K562 (cell line): ENCODE results near the gene RACGAP1. TPM values are rescaled to one million over a fixed set of nuclear protein-coding genes. Genes with fewer than 3 reads are reported as not detected.

Source experiments
- BCL6 ChIP-seq: fragments of 250-450 bp; sonication (Bioruptor Pico); IDR thresholded peaks from 2 replicates; pipeline ENCODE4 v1.4.0; 2020
- BCOR ChIP-seq: fragments of 450-650 bp; IDR thresholded peaks from 2 replicates; pipeline ENCODE4 v1.6.1; 2016
- CBX1 ChIP-seq: sonication (generic); IDR thresholded peaks from 2 replicates; pipeline ENCODE4 v1.6.1; 2016; ENCODE audit warnings: antibody characterized with exemption, low read depth, mild to moderate bottlenecking
- ELF4 ChIP-seq: fragments of 450-650 bp; formaldehyde crosslinking; IDR thresholded peaks from 2 replicates; pipeline ENCODE4 v1.4.0; 2022; ENCODE audit warnings: missing genetic modification characterization
- GTF2A2 ChIP-seq: IDR thresholded peaks from 2 replicates; pipeline ENCODE4 v1.6.1; 2016; ENCODE audit warnings: mild to moderate bottlenecking, missing genetic modification characterization, missing compliant biosample characterization
- HSF4 ChIP-seq: fragments of 250-450 bp; sonication (Bioruptor Pico); IDR thresholded peaks from 2 replicates; pipeline ENCODE4 v2.1.2; 2022; ENCODE audit warnings: mild to moderate bottlenecking, moderate library complexity, borderline replicate concordance
- ILF3 ChIP-seq: fragments of 450-650 bp; IDR thresholded peaks from 2 replicates; pipeline ENCODE4 v1.6.1; 2018; ENCODE audit warnings: antibody characterized with exemption, mild to moderate bottlenecking, moderate library complexity, borderline replicate concordance
- KDM2B ChIP-seq: fragments of 250-450 bp; sonication (Bioruptor Pico); IDR thresholded peaks from 2 replicates; pipeline ENCODE4 v1.8.0; 2021; ENCODE audit warnings: mild to moderate bottlenecking, moderate library complexity
- MCM7 ChIP-seq, 2 experiments: fragments of 450-650 bp; IDR thresholded peaks; 2 replicates each; pipeline ENCODE4 v1.6.1; 2016 to 2018
- NR2C1 ChIP-seq, 2 experiments: fragments of 450-650 bp; IDR thresholded peaks; 2 replicates each; pipeline ENCODE4 v1.6.1; 2017; ENCODE audit warnings: mild to moderate bottlenecking in 2 of 2, antibody characterized with exemption in 1 of 2, inconsistent platforms in 1 of 2, missing compliant biosample characterization in 1 of 2, missing genetic modification characterization in 1 of 2
- PHF20 ChIP-seq: fragments of 450-650 bp; IDR thresholded peaks from 2 replicates; pipeline ENCODE4 v1.6.1; 2018; ENCODE audit not compliant: partially characterized antibody
- RB1 ChIP-seq: fragments of 450-650 bp; IDR thresholded peaks from 2 replicates; pipeline ENCODE4 v1.6.1; 2017; ENCODE audit warnings: low read depth, mild to moderate bottlenecking
- RBM14 ChIP-seq: fragments of 200-400 bp; formaldehyde crosslinking; IDR thresholded peaks from 2 replicates; pipeline ENCODE4 v1.6.1; 2018; ENCODE audit warnings: low read depth, mild to moderate bottlenecking, low read length, moderate library complexity, borderline replicate concordance; ENCODE audit not compliant: insufficient read depth
- SMAD3 ChIP-seq: fragments of 450-650 bp; formaldehyde crosslinking; conservative IDR thresholded peaks from 2 replicates; pipeline ENCODE4 v1.4.0; 2020; ENCODE audit warnings: mild to moderate bottlenecking
- STAT6 ChIP-seq: sonication (generic); formaldehyde crosslinking; IDR thresholded peaks from 2 replicates; pipeline ENCODE4 v1.8.1; 2023; ENCODE audit warnings: mild to moderate bottlenecking, missing genetic modification reagents
- TEAD4 ChIP-seq, 2 experiments: sonication (generic) in 1 of 2; formaldehyde crosslinking in 1 of 2; IDR thresholded peaks; 2 replicates each; pipeline versions ENCODE4 v1.6.1 to v1.8.0; 2012 to 2022; ENCODE audit warnings: borderline replicate concordance in 1 of 2, inconsistent platforms in 1 of 2, low read length in 1 of 2, mild to moderate bottlenecking in 1 of 2, missing genetic modification reagents in 1 of 2
- U2AF1 ChIP-seq: fragments of 200-400 bp; formaldehyde crosslinking; optimal IDR thresholded peaks from 2 replicates; pipeline ENCODE3; 2017; ENCODE audit warnings: mild to moderate bottlenecking, low read depth, low read length, moderate library complexity
- ZNF384 ChIP-seq: IDR thresholded peaks from 2 replicates; pipeline ENCODE4 v1.6.1; 2012; ENCODE audit warnings: low read depth, low read length, improper control_type of control experiment
- ZNF41 ChIP-seq: fragments of 250-450 bp; sonication (Bioruptor Pico); conservative IDR thresholded peaks from 2 replicates; pipeline ENCODE4 v1.4.0; 2020; ENCODE audit warnings: mild to moderate bottlenecking
- ZNF77 ChIP-seq: fragments of 250-450 bp; sonication (Bioruptor Pico); IDR thresholded peaks from 2 replicates; pipeline ENCODE4 v1.5.0; 2020
- polyA plus RNA-seq, 8 experiments: library from polyadenylated mRNA; depleted of rRNA in 4 of 8; stranded (reverse) in 5 of 8; unstranded in 3 of 8; fragments of >200 nt; fragmentation: Nextera tagmentation in 2 of 8; fragmentation: Illumina TruSeq in 1 of 8; extraction: Ambion mirVana in 2 of 8; extraction: Trizol in 1 of 8; gene quantifications; 2 replicates each; pipeline versions ENCODE4 v1.2.1 to v1.2.3, GENCODE V29; 2011 to 2014; ENCODE audit warnings: inconsistent platforms in 1 of 8, missing spikeins in 1 of 8
- total RNA-seq, 7 experiments: library from RNA; depleted of rRNA in 6 of 7; stranded (reverse); fragments of >200 nt in 6 of 7; fragmentation: Illumina TruSeq in 2 of 7; extraction: Trizol in 2 of 7; gene quantifications; 2 replicates each; pipeline versions ENCODE4 v1.2.1 to v1.2.3, GENCODE V29; 2011 to 2021; ENCODE audit warnings: low replicate concordance in 1 of 7
- TF ChIP-seq, protein P1 (sequence below), 3 experiments: IDR thresholded peaks in 2 of 3; conservative IDR thresholded peaks in 1 of 3; 2 replicates each; pipeline ENCODE4 v1.5.1; 2011 to 2012; ENCODE audit warnings: low read length in 3 of 3, mild to moderate bottlenecking in 3 of 3, control low read depth in 2 of 3, improper control_type of control experiment in 1 of 3, inconsistent platforms in 1 of 3, low read depth in 1 of 3, mixed read lengths in 1 of 3, moderate library complexity in 1 of 3; ENCODE audit not compliant: insufficient read depth in 2 of 3
- TF ChIP-seq, protein P2 (sequence below): fragments of 250-450 bp; sonication (Bioruptor Pico); IDR thresholded peaks from 2 replicates; pipeline ENCODE4 v1.4.0; 2020; ENCODE audit warnings: mild to moderate bottlenecking, moderate library complexity, borderline replicate concordance

RACGAP1 gene
- total and polyA plus RNA-seq, 9 of the 15 experiments (the other 6 are each of a cell fraction or from before 2014, with no cell fraction given): 56.4 to 92.9 (median 71.8) TPM

DNA sequence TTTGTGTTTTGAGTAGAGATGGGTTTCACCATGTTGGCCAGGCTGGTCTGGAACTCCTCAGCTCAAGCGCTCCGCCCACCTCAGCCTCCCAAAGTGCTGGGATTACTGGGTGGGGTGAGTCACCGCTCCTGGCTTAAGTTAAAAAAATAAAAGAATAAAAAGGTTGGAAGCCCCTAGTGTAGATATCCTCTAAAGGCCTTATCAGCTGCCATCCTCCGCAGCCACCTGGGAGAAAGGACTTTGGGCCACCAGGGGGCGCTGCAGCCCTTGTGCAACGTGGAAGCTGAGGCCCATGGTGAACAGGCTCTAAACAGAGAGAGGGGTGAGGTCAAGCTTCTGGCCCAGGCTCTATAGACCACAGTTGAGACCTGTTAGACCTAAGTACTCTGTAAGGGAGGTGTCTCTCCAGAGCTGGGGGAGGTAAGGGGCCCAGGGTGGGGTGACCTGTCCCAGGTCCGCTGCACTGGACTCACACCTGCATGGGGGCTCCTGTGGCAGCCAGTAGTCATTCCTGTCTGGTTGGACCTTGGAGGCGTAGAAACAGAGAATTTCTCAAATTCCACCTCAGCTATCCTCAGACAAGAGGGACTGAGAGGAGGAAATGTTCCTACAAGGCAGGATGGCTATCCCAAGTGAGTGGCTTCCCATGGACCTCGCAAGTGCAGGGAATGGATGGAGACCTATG, 14.0 kb upstream of the RACGAP1 start (continued):
- TF ChIP-seq ILF3 (no peak), U2AF1 (no peak), CBX1 (no peak), ZNF384 (peak; percentile 68; the same call in 1 of the 2 replicates), PHF20 (no peak), STAT6 (no peak), ZNF41 (CRISPR knock-in tag) (no peak), ZNF77 (CRISPR knock-in tag) (no peak), TEAD4 (IDR thresholded peaks at IDR 0.05; ENCODE audit: low read length) (peak; percentile 50), TEAD4 (CRISPR knock-in tag; IDR thresholded peaks at IDR 0.05; ENCODE audit: borderline replicate concordance) (no peak), SMAD3 (CRISPR knock-in tag) (no peak), HSF4 (CRISPR knock-in tag) (no peak), RBM14 (no peak), BCOR (no peak), BCL6 (no peak), MCM7 (IDR thresholded peaks at IDR 0.05) (no peak), KDM2B (CRISPR knock-in tag) (0 out of 2 replicates have a peak, but pooled peaks have one; percentile 51), ELF4 (CRISPR knock-in tag) (no peak), RB1 (peak; percentile 50; the same call in 1 of the 2 replicates), GTF2A2 (tag) (no peak), NR2C1 (IDR thresholded peaks at IDR 0.05) (no peak), NR2C1 (tag; IDR thresholded peaks at IDR 0.05) (no peak)
- TF ChIP-seq, protein P1, sequence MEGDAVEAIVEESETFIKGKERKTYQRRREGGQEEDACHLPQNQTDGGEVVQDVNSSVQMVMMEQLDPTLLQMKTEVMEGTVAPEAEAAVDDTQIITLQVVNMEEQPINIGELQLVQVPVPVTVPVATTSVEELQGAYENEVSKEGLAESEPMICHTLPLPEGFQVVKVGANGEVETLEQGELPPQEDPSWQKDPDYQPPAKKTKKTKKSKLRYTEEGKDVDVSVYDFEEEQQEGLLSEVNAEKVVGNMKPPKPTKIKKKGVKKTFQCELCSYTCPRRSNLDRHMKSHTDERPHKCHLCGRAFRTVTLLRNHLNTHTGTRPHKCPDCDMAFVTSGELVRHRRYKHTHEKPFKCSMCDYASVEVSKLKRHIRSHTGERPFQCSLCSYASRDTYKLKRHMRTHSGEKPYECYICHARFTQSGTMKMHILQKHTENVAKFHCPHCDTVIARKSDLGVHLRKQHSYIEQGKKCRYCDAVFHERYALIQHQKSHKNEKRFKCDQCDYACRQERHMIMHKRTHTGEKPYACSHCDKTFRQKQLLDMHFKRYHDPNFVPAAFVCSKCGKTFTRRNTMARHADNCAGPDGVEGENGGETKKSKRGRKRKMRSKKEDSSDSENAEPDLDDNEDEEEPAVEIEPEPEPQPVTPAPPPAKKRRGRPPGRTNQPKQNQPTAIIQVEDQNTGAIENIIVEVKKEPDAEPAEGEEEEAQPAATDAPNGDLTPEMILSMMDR (IDR thresholded peaks at IDR 0.05 in 2 of 3, conservative IDR thresholded peaks at IDR 0.05 in 1 of 3; ENCODE audit: insufficient read depth in 2 of 3, low read depth in 1 of 3, low read length in 3 of 3): peak; percentile 96 to 97 (median 96)
- TF ChIP-seq, protein P2, sequence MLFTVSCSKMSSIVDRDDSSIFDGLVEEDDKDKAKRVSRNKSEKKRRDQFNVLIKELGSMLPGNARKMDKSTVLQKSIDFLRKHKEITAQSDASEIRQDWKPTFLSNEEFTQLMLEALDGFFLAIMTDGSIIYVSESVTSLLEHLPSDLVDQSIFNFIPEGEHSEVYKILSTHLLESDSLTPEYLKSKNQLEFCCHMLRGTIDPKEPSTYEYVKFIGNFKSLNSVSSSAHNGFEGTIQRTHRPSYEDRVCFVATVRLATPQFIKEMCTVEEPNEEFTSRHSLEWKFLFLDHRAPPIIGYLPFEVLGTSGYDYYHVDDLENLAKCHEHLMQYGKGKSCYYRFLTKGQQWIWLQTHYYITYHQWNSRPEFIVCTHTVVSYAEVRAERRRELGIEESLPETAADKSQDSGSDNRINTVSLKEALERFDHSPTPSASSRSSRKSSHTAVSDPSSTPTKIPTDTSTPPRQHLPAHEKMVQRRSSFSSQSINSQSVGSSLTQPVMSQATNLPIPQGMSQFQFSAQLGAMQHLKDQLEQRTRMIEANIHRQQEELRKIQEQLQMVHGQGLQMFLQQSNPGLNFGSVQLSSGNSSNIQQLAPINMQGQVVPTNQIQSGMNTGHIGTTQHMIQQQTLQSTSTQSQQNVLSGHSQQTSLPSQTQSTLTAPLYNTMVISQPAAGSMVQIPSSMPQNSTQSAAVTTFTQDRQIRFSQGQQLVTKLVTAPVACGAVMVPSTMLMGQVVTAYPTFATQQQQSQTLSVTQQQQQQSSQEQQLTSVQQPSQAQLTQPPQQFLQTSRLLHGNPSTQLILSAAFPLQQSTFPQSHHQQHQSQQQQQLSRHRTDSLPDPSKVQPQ (CRISPR knock-in tag): no peak
